Activated T-helper 1 cell treated with Interleukin-2 at 50 U/mL for 16 hours (primary cell): ENCODE data around the gene VPS35L.

ENCODE experiments used
- DNase-seq: peaks from one replicate; pipeline ENCODE4 v3.0.0-alpha.2; 2020; ENCODE audit warnings: low read depth

Gene VPS35L

GRCh38 chr16:19749571-19750080 is 194.1 kb downstream of the VPS35L start:
- no peak for DNase-seq
